Retinal pigment epithelial cell (primary cell): ENCODE measurements around the gene ZNF212.
"Not testable (repeated sequence)": the region's sequence is repeated elsewhere in the genome, so short reads cannot be mapped to it uniquely, and the experiment has no call there.

Source experiments
- DNase-seq: peaks from one replicate; pipeline ENCODE4 v3.0.0-alpha.2; 2010; ENCODE audit warnings: low read depth
- H3K4me3 ChIP-seq: 2 replicates; pipeline ENCODE4 v1.5.1; 2011; ENCODE audit warnings: mild to moderate bottlenecking, low read length, control low read depth, moderate library complexity
- TF ChIP-seq, protein P1 (sequence below): conservative IDR thresholded peaks from 2 replicates; pipeline ENCODE4 v1.5.1; 2011; ENCODE audit warnings: low read depth, low read length, control low read depth, inconsistent platforms

Gene ZNF212

DNA sequence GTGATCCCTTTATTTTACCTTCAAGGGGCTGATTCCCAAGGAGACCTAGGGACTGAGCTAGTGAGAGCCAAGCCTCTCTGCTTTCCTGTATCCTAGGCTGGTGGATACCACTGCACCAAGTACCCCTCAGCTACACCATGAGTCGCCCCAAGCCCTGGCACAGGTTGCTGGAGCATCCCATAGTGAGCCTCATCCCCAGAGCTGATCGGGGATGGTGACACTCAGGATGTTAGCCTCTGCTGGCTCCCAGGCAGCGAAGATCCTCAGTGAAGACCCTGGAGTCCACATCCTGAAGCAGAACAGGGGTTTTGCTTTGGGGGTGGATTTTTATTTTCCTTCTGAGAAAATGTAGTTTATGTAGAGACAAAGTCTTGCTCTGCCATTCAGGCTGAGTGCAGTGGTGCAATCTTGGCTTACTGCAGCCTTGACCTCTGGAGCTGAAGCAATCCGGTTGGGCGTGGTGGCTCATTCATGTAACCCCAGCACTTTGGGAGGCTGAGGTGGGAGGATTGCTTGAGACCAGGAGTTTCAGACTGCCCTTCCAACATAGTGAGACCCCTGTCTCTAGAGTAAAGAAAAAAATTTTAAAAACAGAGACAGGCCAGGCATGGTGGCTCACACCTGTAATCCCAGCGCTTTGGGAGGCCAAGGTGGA, 12.5 kb upstream of the ZNF212 start:
- TF ChIP-seq, protein P1, sequence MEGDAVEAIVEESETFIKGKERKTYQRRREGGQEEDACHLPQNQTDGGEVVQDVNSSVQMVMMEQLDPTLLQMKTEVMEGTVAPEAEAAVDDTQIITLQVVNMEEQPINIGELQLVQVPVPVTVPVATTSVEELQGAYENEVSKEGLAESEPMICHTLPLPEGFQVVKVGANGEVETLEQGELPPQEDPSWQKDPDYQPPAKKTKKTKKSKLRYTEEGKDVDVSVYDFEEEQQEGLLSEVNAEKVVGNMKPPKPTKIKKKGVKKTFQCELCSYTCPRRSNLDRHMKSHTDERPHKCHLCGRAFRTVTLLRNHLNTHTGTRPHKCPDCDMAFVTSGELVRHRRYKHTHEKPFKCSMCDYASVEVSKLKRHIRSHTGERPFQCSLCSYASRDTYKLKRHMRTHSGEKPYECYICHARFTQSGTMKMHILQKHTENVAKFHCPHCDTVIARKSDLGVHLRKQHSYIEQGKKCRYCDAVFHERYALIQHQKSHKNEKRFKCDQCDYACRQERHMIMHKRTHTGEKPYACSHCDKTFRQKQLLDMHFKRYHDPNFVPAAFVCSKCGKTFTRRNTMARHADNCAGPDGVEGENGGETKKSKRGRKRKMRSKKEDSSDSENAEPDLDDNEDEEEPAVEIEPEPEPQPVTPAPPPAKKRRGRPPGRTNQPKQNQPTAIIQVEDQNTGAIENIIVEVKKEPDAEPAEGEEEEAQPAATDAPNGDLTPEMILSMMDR = no peak
- no peak for DNase-seq
- H3K4me3 ChIP-seq = no peak overlapping the region

DNA sequence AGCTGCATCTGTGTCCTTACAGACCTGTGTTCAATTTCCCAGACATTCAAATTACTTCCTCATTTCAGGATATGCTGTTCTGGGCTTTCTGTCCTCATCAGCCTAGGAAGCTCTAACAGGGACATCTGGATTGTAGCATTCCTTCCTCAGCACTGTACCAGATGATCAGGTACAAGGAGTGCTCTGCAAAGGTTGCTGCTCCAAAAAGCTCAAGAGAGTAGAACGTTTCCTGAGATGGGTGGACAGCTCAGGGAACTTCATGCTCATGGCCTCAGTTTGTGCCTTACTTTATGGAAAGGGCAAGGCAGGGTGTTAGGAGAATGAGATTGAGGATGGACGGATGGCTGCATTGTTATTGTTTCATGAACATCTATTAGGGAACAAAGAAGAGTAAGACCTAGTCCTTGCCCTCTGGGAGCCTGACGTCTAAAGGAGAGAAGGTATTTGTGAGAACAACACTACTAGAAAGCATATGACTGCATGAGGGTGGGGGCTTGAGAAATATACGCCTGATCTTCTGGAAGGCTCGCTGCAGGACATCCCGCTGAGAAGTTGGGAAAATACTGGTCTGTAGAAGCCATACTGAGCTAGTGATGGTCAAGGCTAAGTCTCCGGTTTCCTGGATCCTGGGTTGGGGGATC, 10.5 kb upstream of the ZNF212 start:
- no peak overlapping the region for H3K4me3 ChIP-seq
- TF ChIP-seq, protein P1 = no peak

DNA sequence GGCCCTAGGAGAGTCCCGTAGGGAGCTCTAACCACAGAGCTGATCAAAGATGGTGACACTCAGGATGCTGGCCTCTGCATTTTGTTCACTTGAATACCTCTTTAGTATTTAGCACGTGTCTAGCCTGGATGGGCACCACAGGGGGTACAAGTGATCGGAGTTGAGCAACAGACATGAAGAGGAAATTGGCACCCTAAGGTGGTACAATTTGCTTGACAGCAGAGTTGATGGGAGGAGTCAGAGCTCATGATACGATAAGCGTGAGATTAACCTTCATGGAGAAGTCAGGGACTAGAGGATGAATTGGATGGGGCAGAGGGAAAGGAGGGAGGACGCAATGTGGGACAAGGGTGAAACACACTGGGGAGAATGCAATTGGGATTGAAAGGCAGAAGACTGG, 9.9 kb upstream of the ZNF212 start:
- no peak for DNase-seq
- H3K4me3 ChIP-seq = no peak overlapping the region
- TF ChIP-seq, protein P1 = no peak

More for the DNA sequence above, 10.5 kb upstream of the ZNF212 start:
- DNase-seq = no peak

- no peak overlapping the region for H3K4me3 ChIP-seq
- TF ChIP-seq, protein P1 = no peak
- no peak for DNase-seq
Observed at GRCh38 chr7:149232362-149232761, 7.1 kb upstream of the ZNF212 start.

- not testable (repeated sequence) for H3K4me3 ChIP-seq
- DNase-seq = peak; percentile 51
Observed at GRCh38 chr7:149233655-149234204, 5.7 kb upstream of the ZNF212 start.

GRCh38 chr7:149237502-149237901, 1.9 kb upstream of the ZNF212 start:
- no peak for DNase-seq
- TF ChIP-seq, protein P1 = no peak
- no peak overlapping the region for H3K4me3 ChIP-seq

GRCh38 chr7:149238051-149238450, 1.4 kb upstream of the ZNF212 start:
- DNase-seq = no peak
- TF ChIP-seq, protein P1 = no peak
- H3K4me3 ChIP-seq = no peak overlapping the region
